Measurements from ENCODE around the gene HMCN2.

Gene HMCN2

DNA sequence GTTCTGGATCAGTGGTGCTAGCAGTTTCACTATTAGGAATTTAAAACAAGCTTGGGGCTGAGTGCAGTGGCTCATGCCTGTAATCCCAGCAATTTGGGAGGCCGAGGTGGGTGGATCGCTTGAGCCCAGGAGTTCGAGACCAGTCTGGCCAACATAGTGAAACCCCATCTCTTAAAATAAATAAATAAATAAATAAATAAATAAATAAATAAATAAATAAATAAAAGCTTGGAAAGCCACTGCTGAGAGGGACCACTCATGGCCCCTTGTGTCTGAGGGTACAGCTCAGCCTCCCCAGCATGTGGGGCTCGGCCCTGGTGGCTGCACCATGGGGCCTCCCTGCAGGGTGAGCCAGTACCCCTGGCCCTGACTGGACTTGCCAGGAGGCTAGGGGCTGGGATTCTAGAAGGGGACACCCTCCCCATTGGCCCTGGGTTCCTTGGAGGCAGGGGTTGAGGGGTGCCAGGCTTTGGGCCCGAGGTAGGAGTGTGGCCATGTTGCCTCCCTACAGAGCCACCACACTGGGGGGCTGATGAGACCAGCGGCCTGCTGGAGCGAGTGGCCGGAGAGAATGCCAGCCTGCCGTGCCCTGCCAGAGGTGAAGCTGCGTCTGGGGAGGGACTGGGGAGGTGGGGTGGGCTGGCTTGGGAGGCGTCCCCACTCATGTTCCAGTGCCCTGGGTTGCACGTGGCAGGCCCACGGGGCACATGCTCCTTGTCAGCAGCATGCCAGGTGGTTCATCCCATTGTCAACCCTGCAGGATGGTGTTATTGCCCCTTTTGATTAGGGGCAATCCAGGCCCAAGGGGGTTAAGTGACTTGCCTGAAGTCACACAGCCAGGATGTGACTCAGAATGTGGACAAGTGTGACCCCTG, 76.5 kb downstream of the HMCN2 start:
- H3K9ac ChIP-seq (ENCODE audit: low read length): no peak overlapping the region
- no peak overlapping the region for H3K4me3 ChIP-seq (ENCODE audit: low read length)
- H4K20me1 ChIP-seq (ENCODE audit: insufficient read depth, low read length): no peaks in the 10 kb centered on the region
- no peaks in the 10 kb centered on the region for H3K79me2 ChIP-seq (ENCODE audit: low read length)
- H3K4me1 ChIP-seq (ENCODE audit: low read length): no peaks in the 10 kb centered on the region
- H3K4me2 ChIP-seq (ENCODE audit: low read depth, low read length): no peak overlapping the region
- no peak overlapping the region for H2AFZ ChIP-seq (ENCODE audit: low read length)
- peaks cover 57% of the 10 kb centered on the region for H3K27me3 ChIP-seq (replicated peaks; ENCODE audit: insufficient read depth, low read length)
- no peak for TF ChIP-seq EZH2 (optimal IDR thresholded peaks at IDR 0.05; ENCODE audit: low read depth, low read length)
- TF ChIP-seq EZH2phosphoT487 (IDR thresholded peaks at IDR 0.05; ENCODE audit: low read length): no peak
- TF ChIP-seq, protein P1, sequence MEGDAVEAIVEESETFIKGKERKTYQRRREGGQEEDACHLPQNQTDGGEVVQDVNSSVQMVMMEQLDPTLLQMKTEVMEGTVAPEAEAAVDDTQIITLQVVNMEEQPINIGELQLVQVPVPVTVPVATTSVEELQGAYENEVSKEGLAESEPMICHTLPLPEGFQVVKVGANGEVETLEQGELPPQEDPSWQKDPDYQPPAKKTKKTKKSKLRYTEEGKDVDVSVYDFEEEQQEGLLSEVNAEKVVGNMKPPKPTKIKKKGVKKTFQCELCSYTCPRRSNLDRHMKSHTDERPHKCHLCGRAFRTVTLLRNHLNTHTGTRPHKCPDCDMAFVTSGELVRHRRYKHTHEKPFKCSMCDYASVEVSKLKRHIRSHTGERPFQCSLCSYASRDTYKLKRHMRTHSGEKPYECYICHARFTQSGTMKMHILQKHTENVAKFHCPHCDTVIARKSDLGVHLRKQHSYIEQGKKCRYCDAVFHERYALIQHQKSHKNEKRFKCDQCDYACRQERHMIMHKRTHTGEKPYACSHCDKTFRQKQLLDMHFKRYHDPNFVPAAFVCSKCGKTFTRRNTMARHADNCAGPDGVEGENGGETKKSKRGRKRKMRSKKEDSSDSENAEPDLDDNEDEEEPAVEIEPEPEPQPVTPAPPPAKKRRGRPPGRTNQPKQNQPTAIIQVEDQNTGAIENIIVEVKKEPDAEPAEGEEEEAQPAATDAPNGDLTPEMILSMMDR (IDR thresholded peaks at IDR 0.05; ENCODE audit: low read length): no peak
- no peaks in the 10 kb centered on the region for H3K9me2 ChIP-seq (replicated peaks; ENCODE audit: insufficient read depth, low read length)
- no peaks in the 10 kb centered on the region for H3K9me3 ChIP-seq (replicated peaks; ENCODE audit: insufficient read depth, low read length)
- H3F3A ChIP-seq (ENCODE audit: insufficient read depth, low read length): no peaks in the 10 kb centered on the region
- no peak overlapping the region for H3K27ac ChIP-seq (ENCODE audit: low read length)
- DNase-seq: no peak
- no peaks in the 10 kb centered on the region for H3K36me3 ChIP-seq (replicated peaks; ENCODE audit: insufficient read depth, low read length)

GRCh38 chr9:130342714-130343085, 77.1 kb downstream of the HMCN2 start:
- H2AFZ ChIP-seq (ENCODE audit: low read length): no peak overlapping the region
- no peak overlapping the region for H3K9ac ChIP-seq (ENCODE audit: low read length)

GRCh38 chr9:130343445-130343918, 77.9 kb downstream of the HMCN2 start:
- H3K4me3 ChIP-seq (ENCODE audit: low read length): no peak overlapping the region
- no peaks in the 10 kb centered on the region for H3K9me2 ChIP-seq (replicated peaks; ENCODE audit: insufficient read depth, low read length)
- H3K27ac ChIP-seq (ENCODE audit: low read length): no peak overlapping the region
- H3K79me2 ChIP-seq (ENCODE audit: low read length): no peaks in the 10 kb centered on the region
- no peak overlapping the region for H3K4me2 ChIP-seq (ENCODE audit: low read depth, low read length)
- H3F3A ChIP-seq (ENCODE audit: insufficient read depth, low read length): no peaks in the 10 kb centered on the region
- H3K9ac ChIP-seq (ENCODE audit: low read length): no peak overlapping the region
- H3K4me1 ChIP-seq (ENCODE audit: low read length): no peaks in the 10 kb centered on the region
- no peak overlapping the region for H2AFZ ChIP-seq (ENCODE audit: low read length)
- TF ChIP-seq EZH2 (optimal IDR thresholded peaks at IDR 0.05; ENCODE audit: low read depth, low read length): no peak
- TF ChIP-seq, protein P1 (IDR thresholded peaks at IDR 0.05; ENCODE audit: low read length): peak; percentile 67
- no peaks in the 10 kb centered on the region for H3K36me3 ChIP-seq (replicated peaks; ENCODE audit: insufficient read depth, low read length)
- peaks cover 63% of the 10 kb centered on the region for H3K27me3 ChIP-seq (replicated peaks; ENCODE audit: insufficient read depth, low read length)
- no peak for DNase-seq
- H3K9me3 ChIP-seq (replicated peaks; ENCODE audit: insufficient read depth, low read length): no peaks in the 10 kb centered on the region
- no peaks in the 10 kb centered on the region for H4K20me1 ChIP-seq (ENCODE audit: insufficient read depth, low read length)

More at GRCh38 chr9:130342714-130343085, 77.1 kb downstream of the HMCN2 start:
- no peak overlapping the region for H3K4me3 ChIP-seq (ENCODE audit: low read length)
- no peaks in the 10 kb centered on the region for H3K9me2 ChIP-seq (replicated peaks; ENCODE audit: insufficient read depth, low read length)
- peaks cover 56% of the 10 kb centered on the region for H3K27me3 ChIP-seq (replicated peaks; ENCODE audit: insufficient read depth, low read length)
- H4K20me1 ChIP-seq (ENCODE audit: insufficient read depth, low read length): no peaks in the 10 kb centered on the region
- no peak for DNase-seq
- H3K4me2 ChIP-seq (ENCODE audit: low read depth, low read length): no peak overlapping the region
- no peaks in the 10 kb centered on the region for H3K9me3 ChIP-seq (replicated peaks; ENCODE audit: insufficient read depth, low read length)
- no peak overlapping the region for H3K27ac ChIP-seq (ENCODE audit: low read length)
- H3K79me2 ChIP-seq (ENCODE audit: low read length): no peaks in the 10 kb centered on the region
- H3F3A ChIP-seq (ENCODE audit: insufficient read depth, low read length): no peaks in the 10 kb centered on the region
- no peaks in the 10 kb centered on the region for H3K4me1 ChIP-seq (ENCODE audit: low read length)
- no peaks in the 10 kb centered on the region for H3K36me3 ChIP-seq (replicated peaks; ENCODE audit: insufficient read depth, low read length)
- TF ChIP-seq EZH2phosphoT487 (IDR thresholded peaks at IDR 0.05; ENCODE audit: low read length): no peak
- TF ChIP-seq EZH2 (optimal IDR thresholded peaks at IDR 0.05; ENCODE audit: low read depth, low read length): no peak
- TF ChIP-seq, protein P1 (IDR thresholded peaks at IDR 0.05; ENCODE audit: low read length): no peak
